Measurements from ENCODE around the gene ARHGAP24.

The ARHGAP24 gene

DNA sequence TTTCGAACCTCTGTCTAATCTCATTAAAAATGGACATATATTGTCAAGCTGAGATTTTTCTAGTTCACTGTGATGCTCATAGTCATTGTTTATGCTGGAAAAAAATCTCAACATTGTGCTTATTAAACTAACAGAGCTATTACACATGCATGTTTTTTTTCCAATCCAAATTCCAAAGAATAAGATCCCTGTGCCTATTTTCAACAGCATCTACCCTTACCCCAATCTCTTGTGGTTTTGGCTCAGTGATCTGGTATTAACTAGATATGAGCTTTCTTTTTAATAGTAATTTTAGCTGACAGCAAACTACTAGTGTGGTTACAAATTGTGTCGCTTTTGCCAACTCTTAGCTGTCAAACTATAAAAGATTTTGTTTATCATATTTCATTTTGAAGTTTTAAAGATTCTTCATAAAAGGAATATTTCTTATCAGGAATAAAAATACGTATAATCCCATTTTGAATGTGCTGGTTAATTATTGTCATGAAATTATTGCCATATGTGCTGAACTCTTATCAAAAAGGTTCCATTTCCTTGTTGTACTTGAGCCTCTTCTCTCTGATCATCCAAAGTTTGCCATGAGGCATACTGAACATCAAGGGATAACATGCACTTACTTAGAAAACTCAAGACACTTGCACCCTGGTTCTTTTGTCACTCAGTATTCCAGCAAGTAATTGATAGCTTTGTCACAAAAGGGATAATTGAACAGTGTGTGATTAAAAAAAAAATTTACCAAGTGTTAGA lies 241.2 kb downstream of the ARHGAP24 start:
- ChIA-PET CTCF (interaction anchor here (0.7 kb wide), 1 partner anchor 31 kb away, joined by 4 read pairs; no protein-coding TSS in a partner anchor), POLR2A (no interaction called here)
- no peak for DNase-seq (ENCODE audit: extremely low spot score)
- TF ChIP-seq, protein P1, sequence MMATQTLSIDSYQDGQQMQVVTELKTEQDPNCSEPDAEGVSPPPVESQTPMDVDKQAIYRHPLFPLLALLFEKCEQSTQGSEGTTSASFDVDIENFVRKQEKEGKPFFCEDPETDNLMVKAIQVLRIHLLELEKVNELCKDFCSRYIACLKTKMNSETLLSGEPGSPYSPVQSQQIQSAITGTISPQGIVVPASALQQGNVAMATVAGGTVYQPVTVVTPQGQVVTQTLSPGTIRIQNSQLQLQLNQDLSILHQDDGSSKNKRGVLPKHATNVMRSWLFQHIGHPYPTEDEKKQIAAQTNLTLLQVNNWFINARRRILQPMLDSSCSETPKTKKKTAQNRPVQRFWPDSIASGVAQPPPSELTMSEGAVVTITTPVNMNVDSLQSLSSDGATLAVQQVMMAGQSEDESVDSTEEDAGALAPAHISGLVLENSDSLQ (IDR thresholded peaks at IDR 0.05): no peak
- TF ChIP-seq L3MBTL2 (conservative IDR thresholded peaks at IDR 0.05) (no peak), CTBP1 (IDR thresholded peaks at IDR 0.05; ENCODE audit: borderline replicate concordance) (no peak), FOXM1 (IDR thresholded peaks at IDR 0.05; ENCODE audit: borderline replicate concordance) (no peak), NFRKB (IDR thresholded peaks at IDR 0.05) (no peak), FOXA1 (IDR thresholded peaks at IDR 0.05) (no peak)

DNA sequence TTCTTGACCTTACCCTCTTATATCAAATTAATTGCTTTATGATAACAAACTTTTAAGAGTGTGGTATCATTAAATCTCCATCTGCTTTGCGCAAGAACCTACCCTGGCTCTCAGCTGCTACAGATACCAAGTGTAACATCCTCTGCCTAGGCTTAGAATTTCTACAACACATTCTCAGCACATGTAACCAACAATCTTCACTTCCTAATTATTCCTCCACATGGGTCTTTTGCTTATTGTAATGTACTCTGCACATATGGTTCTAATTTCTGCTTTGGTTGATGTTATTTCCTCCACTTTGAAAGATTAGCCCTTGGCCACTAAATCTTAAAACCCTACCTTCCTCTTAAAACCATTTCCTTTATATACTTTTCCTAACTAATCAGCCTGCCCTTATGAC lies 242.4 kb downstream of the ARHGAP24 start:
- no peak for TF ChIP-seq BHLHE40 (IDR thresholded peaks at IDR 0.05; ENCODE audit: borderline replicate concordance)
- no peak for TF ChIP-seq ZNF384 (IDR thresholded peaks at IDR 0.05)
- TF ChIP-seq SP1 (IDR thresholded peaks at IDR 0.05): no peak
- TF ChIP-seq NFRKB (IDR thresholded peaks at IDR 0.05): no peak
- TF ChIP-seq FOXK2 (IDR thresholded peaks at IDR 0.05): no peak
- no peak for TF ChIP-seq LEF1 (IDR thresholded peaks at IDR 0.05; ENCODE audit: borderline replicate concordance)
- TF ChIP-seq FOXM1 (IDR thresholded peaks at IDR 0.05; ENCODE audit: borderline replicate concordance): no peak
- no peak for TF ChIP-seq CTBP1 (IDR thresholded peaks at IDR 0.05; ENCODE audit: borderline replicate concordance)
- no peak for TF ChIP-seq FOXA1 (IDR thresholded peaks at IDR 0.05)
- TF ChIP-seq, protein P1 (IDR thresholded peaks at IDR 0.05): no peak
- no peak for TF ChIP-seq ELF4 (IDR thresholded peaks at IDR 0.05)
- no peak for TF ChIP-seq ARNT (IDR thresholded peaks at IDR 0.05)
- TF ChIP-seq SUZ12 (IDR thresholded peaks at IDR 0.05): no peak
- no peak for TF ChIP-seq HDGF (IDR thresholded peaks at IDR 0.05; ENCODE audit: borderline replicate concordance)
- no peak for TF ChIP-seq L3MBTL2 (conservative IDR thresholded peaks at IDR 0.05)
- DNase-seq (ENCODE audit: extremely low spot score): no peak
- ChIA-PET POLR2A (no interaction called here), CTCF (no interaction called here)

DNA sequence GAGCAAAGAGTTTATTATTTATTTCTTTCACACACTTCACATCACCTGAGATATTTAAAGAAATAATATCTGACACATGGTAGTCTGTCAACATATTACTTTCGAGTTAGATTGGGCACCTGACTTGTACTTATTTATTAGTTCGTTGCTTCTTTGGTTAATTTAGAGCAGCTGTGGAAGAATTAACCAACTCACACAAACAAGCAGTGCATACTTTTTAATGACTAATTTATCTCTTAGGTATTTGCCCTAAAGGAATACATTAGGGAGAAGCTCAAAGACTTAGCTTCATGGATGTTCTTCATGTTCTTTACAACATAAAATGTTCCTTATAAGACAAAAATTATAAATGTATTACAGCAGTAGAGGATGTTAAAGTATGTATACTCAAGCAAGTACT lies 242.9 kb downstream of the ARHGAP24 start:
- DNase-seq (ENCODE audit: extremely low spot score): no peak
- no peak for TF ChIP-seq SUZ12 (IDR thresholded peaks at IDR 0.05)
- TF ChIP-seq TARDBP (IDR thresholded peaks at IDR 0.05): no peak
- no peak for TF ChIP-seq CTBP1 (IDR thresholded peaks at IDR 0.05; ENCODE audit: borderline replicate concordance)
- no peak for TF ChIP-seq L3MBTL2 (conservative IDR thresholded peaks at IDR 0.05)
- no peak for TF ChIP-seq FOXM1 (IDR thresholded peaks at IDR 0.05; ENCODE audit: borderline replicate concordance)
- no peak for TF ChIP-seq BHLHE40 (IDR thresholded peaks at IDR 0.05; ENCODE audit: borderline replicate concordance)
- TF ChIP-seq SP1 (IDR thresholded peaks at IDR 0.05): no peak
- no peak for TF ChIP-seq ELF4 (IDR thresholded peaks at IDR 0.05)
- no peak for TF ChIP-seq NFRKB (IDR thresholded peaks at IDR 0.05)
- TF ChIP-seq ARNT (IDR thresholded peaks at IDR 0.05): no peak
- no peak for TF ChIP-seq LEF1 (IDR thresholded peaks at IDR 0.05; ENCODE audit: borderline replicate concordance)
- TF ChIP-seq HDGF (IDR thresholded peaks at IDR 0.05; ENCODE audit: borderline replicate concordance): no peak
- TF ChIP-seq FOXA1 (IDR thresholded peaks at IDR 0.05): no peak
- TF ChIP-seq, protein P1 (IDR thresholded peaks at IDR 0.05): no peak
- TF ChIP-seq FOXK2 (IDR thresholded peaks at IDR 0.05): no peak
- TF ChIP-seq ZNF384 (IDR thresholded peaks at IDR 0.05): no peak
- ChIA-PET CTCF (no interaction called here), POLR2A (no interaction called here)

DNA sequence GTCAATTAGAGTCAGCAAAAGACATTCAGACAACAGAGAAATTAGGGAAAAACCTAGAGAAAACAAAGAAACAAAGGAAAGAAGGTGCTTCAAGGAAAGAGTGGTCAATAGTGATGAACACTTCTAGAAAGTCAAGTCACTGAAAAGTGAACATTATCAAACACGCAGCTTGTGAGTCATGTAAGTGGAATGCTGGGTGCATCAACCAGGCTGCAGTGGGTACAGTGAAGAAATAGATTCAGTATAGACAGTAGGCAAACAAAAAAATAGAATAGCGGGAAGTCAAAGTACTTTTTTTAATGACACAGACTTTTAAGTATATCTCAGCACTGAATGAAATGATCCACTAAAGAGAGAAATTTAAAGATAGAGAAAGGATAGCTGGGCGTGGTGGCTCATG lies 245.8 kb downstream of the ARHGAP24 start:
- ChIA-PET CTCF (no interaction called here), POLR2A (no interaction called here)
- no peak for TF ChIP-seq ELF4 (IDR thresholded peaks at IDR 0.05)
- no peak for TF ChIP-seq CTBP1 (IDR thresholded peaks at IDR 0.05; ENCODE audit: borderline replicate concordance)
- no peak for TF ChIP-seq FOXK2 (IDR thresholded peaks at IDR 0.05)
- no peak for TF ChIP-seq LEF1 (IDR thresholded peaks at IDR 0.05; ENCODE audit: borderline replicate concordance)
- TF ChIP-seq TARDBP (IDR thresholded peaks at IDR 0.05): no peak
- no peak for TF ChIP-seq L3MBTL2 (conservative IDR thresholded peaks at IDR 0.05)
- TF ChIP-seq, protein P1 (IDR thresholded peaks at IDR 0.05): no peak
- no peak for TF ChIP-seq SUZ12 (IDR thresholded peaks at IDR 0.05)
- TF ChIP-seq ZNF384 (IDR thresholded peaks at IDR 0.05): no peak
- DNase-seq (ENCODE audit: extremely low spot score): no peak

DNA sequence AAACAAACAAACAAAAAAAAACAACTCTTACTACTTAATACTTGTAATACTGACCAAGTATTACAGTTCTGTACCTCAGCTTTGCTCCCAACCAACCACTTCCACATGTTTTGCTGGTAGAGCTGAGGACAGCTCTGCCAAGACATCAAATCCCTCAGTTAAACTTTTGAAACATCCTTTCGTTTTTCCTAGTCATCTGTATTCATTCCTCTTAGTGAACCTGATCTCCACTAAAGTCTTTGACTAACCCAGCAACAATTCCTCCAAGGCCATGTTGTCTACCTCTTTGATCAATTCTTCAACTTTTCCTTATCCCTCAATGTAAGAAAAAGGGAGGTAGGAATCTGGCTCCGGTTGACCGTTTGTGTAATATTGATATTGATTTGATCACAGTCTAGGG lies 247.5 kb downstream of the ARHGAP24 start:
- ChIA-PET CTCF (no interaction called here), POLR2A (no interaction called here)
- DNase-seq (ENCODE audit: extremely low spot score): no peak
- TF ChIP-seq CTBP1 (IDR thresholded peaks at IDR 0.05; ENCODE audit: borderline replicate concordance) (no peak), L3MBTL2 (conservative IDR thresholded peaks at IDR 0.05) (no peak), SP1 (IDR thresholded peaks at IDR 0.05) (no peak), FOXA1 (IDR thresholded peaks at IDR 0.05) (no peak), FOXK2 (IDR thresholded peaks at IDR 0.05) (no peak)

DNA sequence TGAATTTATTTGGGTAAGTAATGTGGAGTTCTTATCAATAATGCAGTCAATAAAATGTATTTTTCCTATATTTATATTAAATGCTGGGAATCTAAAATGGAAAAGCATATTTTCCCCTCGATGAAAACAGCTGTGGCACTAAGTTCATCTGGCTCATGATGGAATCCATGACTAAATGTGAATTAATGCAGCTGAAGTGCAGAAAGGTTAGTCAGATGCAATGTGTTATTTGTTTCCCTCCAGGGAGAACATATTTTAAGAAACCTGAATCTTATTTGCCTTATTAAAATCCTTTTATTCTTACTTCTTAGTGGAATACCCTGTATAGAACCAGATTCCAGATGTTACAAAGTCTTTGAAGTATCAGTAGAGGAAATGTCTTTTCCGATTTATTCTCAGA lies 247.9 kb downstream of the ARHGAP24 start:
- no peak for DNase-seq (ENCODE audit: extremely low spot score)
- CTCF ChIA-PET: interaction anchor here (0.6 kb wide), 1 partner anchor 270 kb away, joined by 3 read pairs; no protein-coding TSS in a partner anchor
- POLR2A ChIA-PET: no interaction called here
- TF ChIP-seq ARNT (IDR thresholded peaks at IDR 0.05) (no peak), NFRKB (IDR thresholded peaks at IDR 0.05) (no peak), CTBP1 (IDR thresholded peaks at IDR 0.05; ENCODE audit: borderline replicate concordance) (no peak), ZNF384 (IDR thresholded peaks at IDR 0.05) (no peak), FOXK2 (IDR thresholded peaks at IDR 0.05) (no peak), SP1 (IDR thresholded peaks at IDR 0.05) (no peak), SUZ12 (IDR thresholded peaks at IDR 0.05) (no peak), TARDBP (IDR thresholded peaks at IDR 0.05) (no peak), ELF4 (IDR thresholded peaks at IDR 0.05) (no peak), HDGF (IDR thresholded peaks at IDR 0.05; ENCODE audit: borderline replicate concordance) (no peak), FOXM1 (IDR thresholded peaks at IDR 0.05; ENCODE audit: borderline replicate concordance) (no peak)
- TF ChIP-seq, protein P1 (IDR thresholded peaks at IDR 0.05): no peak
